ENCODE data around the gene TMEM45B. TPM values are rescaled to one million over a fixed set of nuclear protein-coding genes. Genes with fewer than 3 reads are reported as not detected.

TMEM45B gene
- total RNA-seq (2014; rRNA removed; shearing (Covaris generic)) (0.31 and 0.38 TPM in 2 replicates), polyA plus RNA-seq (2016; fragmentation: Nextera tagmentation; extraction: Ambion mirVana) (0.11 and 0.24 TPM in 2 replicates)
- long read RNA-seq, result 0 reads

GRCh38 chr11:129815596-129816461 is at the start of gene TMEM45B:
Gene TMEM45B (plus strand): TSS chr11:129815848. CDS start chr11:129852483, 36,635 bp downstream.
- H3K36me3 Mint-ChIP-seq (ENCODE audit: low read depth), result peaks cover 3% of the 10 kb centered on the region; the same call in 1 of the 3 replicates
- no peaks in the 10 kb centered on the region for H4K20me1 ChIP-seq (replicated peaks; ENCODE audit: insufficient read depth)
- no peaks in the 10 kb centered on the region for H3K9me2 ChIP-seq (ENCODE audit: insufficient read depth)
- DNase-seq (ENCODE audit: low spot score) (peak; percentile 67), ATAC-seq (peak; percentile 94)
- H3K27me3 Mint-ChIP-seq (ENCODE audit: insufficient read depth, low read depth, poor library complexity), result peaks cover 40% of the 10 kb centered on the region
- no peaks in the 10 kb centered on the region for H3F3A ChIP-seq (replicated peaks; ENCODE audit: low read depth)
- H3K79me2 ChIP-seq (replicated peaks; ENCODE audit: insufficient read depth), result no peaks in the 10 kb centered on the region
- no peak within 1 kb of the TSS for H3K27ac Mint-ChIP-seq
- H3K4me1 ChIP-seq (ENCODE audit: insufficient read depth), result no peaks in the 10 kb centered on the region
- no peak within 1 kb of the TSS for H3K27ac ChIP-seq (ENCODE audit: low read depth)
- TF ChIP-seq, protein P1, sequence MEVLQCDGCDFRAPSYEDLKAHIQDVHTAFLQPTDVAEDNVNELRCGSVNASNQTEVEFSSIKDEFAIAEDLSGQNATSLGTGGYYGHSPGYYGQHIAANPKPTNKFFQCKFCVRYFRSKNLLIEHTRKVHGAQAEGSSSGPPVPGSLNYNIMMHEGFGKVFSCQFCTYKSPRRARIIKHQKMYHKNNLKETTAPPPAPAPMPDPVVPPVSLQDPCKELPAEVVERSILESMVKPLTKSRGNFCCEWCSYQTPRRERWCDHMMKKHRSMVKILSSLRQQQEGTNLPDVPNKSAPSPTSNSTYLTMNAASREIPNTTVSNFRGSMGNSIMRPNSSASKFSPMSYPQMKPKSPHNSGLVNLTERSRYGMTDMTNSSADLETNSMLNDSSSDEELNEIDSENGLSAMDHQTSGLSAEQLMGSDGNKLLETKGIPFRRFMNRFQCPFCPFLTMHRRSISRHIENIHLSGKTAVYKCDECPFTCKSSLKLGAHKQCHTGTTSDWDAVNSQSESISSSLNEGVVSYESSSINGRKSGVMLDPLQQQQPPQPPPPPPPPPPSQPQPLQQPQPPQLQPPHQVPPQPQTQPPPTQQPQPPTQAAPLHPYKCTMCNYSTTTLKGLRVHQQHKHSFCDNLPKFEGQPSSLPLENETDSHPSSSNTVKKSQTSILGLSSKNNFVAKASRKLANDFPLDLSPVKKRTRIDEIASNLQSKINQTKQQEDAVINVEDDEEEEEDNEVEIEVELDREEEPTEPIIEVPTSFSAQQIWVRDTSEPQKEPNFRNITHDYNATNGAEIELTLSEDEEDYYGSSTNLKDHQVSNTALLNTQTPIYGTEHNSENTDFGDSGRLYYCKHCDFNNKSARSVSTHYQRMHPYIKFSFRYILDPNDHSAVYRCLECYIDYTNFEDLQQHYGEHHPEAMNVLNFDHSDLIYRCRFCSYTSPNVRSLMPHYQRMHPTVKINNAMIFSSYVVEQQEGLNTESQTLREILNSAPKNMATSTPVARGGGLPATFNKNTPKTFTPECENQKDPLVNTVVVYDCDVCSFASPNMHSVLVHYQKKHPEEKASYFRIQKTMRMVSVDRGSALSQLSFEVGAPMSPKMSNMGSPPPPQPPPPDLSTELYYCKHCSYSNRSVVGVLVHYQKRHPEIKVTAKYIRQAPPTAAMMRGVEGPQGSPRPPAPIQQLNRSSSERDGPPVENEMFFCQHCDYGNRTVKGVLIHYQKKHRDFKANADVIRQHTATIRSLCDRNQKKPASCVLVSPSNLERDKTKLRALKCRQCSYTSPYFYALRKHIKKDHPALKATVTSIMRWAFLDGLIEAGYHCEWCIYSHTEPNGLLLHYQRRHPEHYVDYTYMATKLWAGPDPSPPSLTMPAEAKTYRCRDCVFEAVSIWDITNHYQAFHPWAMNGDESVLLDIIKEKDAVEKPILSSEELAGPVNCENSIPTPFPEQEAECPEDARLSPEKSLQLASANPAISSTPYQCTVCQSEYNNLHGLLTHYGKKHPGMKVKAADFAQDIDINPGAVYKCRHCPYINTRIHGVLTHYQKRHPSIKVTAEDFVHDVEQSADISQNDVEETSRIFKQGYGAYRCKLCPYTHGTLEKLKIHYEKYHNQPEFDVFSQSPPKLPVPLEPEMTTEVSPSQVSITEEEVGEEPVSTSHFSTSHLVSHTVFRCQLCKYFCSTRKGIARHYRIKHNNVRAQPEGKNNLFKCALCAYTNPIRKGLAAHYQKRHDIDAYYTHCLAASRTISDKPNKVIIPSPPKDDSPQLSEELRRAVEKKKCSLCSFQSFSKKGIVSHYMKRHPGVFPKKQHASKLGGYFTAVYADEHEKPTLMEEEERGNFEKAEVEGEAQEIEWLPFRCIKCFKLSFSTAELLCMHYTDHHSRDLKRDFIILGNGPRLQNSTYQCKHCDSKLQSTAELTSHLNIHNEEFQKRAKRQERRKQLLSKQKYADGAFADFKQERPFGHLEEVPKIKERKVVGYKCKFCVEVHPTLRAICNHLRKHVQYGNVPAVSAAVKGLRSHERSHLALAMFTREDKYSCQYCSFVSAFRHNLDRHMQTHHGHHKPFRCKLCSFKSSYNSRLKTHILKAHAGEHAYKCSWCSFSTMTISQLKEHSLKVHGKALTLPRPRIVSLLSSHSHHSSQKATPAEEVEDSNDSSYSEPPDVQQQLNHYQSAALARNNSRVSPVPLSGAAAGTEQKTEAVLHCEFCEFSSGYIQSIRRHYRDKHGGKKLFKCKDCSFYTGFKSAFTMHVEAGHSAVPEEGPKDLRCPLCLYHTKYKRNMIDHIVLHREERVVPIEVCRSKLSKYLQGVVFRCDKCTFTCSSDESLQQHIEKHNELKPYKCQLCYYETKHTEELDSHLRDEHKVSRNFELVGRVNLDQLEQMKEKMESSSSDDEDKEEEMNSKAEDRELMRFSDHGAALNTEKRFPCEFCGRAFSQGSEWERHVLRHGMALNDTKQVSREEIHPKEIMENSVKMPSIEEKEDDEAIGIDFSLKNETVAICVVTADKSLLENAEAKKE (CRISPR knock-in tag; IDR thresholded peaks at IDR 0.05), result no peak
- TF ChIP-seq CTCF (conservative IDR thresholded peaks at IDR 0.05; ENCODE audit: low read depth in 2 of 2) (no peak), NANOG (IDR thresholded peaks at IDR 0.05; ENCODE audit: borderline replicate concordance) (no peak), ETS1 (IDR thresholded peaks at IDR 0.05) (no peak)
- H3K4me3 Mint-ChIP-seq, result peak within 1 kb of the TSS; percentile 71
- H3K4me3 ChIP-seq, result peak within 1 kb of the TSS; percentile 64
- peak within 1 kb of the TSS; percentile 90 for H3K4me2 ChIP-seq
- H3K36me3 ChIP-seq (ENCODE audit: insufficient read depth), result no peaks in the 10 kb centered on the region
- H3K27me3 ChIP-seq (ENCODE audit: insufficient read depth), result peaks cover 47% of the 10 kb centered on the region
- H2AFZ ChIP-seq, result peak within 1 kb of the TSS; percentile 90
- peaks cover 11% of the 10 kb centered on the region; the same call in 2 of the 3 replicates for H3K9me3 Mint-ChIP-seq
- H3K4me1 Mint-ChIP-seq, result no peaks in the 10 kb centered on the region

All from GM23338 (cell line).